ENCODE results near the gene FIBCD1. TPM values are rescaled to one million over a fixed set of nuclear protein-coding genes. Genes with fewer than 3 reads are reported as not detected.
A peak's percentile ranks its signal among the peaks of the same experiment; 100 is the strongest.

Gene FIBCD1
- total and polyA plus RNA-seq, 2 of the 8 experiments (the other 6 are each of a cell fraction or from before 2014, with no cell fraction given), result 6.1 to 8.8 TPM

DNA sequence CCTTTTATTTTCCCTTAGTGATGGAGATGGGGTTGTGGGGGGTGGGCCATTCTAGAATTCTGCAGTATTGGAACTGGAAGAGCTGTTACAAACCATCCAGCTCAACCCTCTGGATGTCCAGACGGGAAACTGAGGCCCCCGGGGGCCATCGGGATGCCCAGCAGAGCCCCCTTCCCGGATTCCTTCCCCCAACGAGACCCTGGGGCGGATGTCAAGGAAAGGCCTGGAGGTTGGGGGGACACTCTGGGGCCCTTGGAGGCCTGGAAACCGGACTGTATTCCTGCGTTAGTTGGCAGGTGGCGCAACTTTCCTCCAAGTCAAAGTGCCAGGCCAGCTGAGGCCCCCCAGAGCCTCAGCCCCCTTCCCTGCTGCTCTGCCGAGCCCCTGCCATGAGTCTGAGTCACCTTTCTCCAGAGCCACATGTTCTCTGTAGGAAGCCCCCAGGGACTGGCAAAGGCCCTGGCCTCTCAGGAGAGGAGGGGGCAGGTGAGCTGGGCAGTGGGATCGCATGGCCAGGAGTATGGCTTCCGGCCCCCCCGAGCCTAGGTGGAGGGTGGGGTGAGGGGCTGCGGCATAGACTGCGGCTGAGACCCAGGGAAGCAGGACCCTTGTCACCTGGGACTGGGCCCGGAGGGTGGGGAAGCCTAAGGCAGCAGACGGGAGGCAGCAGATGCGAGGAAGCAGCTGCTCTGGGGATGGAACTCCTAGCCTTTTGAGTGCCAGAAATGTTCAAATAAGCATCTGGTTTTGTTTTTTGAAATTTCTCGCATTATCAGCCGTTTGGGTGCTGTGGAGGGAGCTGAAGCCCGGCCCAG is 17.8 kb upstream of the FIBCD1 start:
- no peaks in the 10 kb centered on the region for H3K79me2 ChIP-seq (ENCODE audit: control insufficient read depth in 1 of 2, insufficient read depth in 2 of 2, low read length in 2 of 2)
- H3K4ac ChIP-seq (replicated peaks; ENCODE audit: insufficient read length, low read depth, low read length), result no peak overlapping the region
- H2AFZ ChIP-seq (ENCODE audit: low read length), result no peak overlapping the region
- no peak overlapping the region for H3K4me3 ChIP-seq (ENCODE audit: extremely low read depth in 1 of 4, insufficient read depth in 2 of 4, low read depth in 3 of 4, low read length in 4 of 4)
- no peak overlapping the region for H3K56ac ChIP-seq (replicated peaks; ENCODE audit: insufficient read length, low read depth, low read length)
- no peak overlapping the region for H4K5ac ChIP-seq (ENCODE audit: insufficient read length, low read depth, low read length)
- H2BK120ac ChIP-seq (replicated peaks; ENCODE audit: low read depth, low read length), result no peak overlapping the region
- H3K9me3 ChIP-seq (ENCODE audit: insufficient read depth in 2 of 2, low read depth in 1 of 2, low read length in 1 of 2), result peaks cover 4 to 5% of the 10 kb centered on the region in 2 experiments; a peak in 2 of 4 replicates
- H3K23ac ChIP-seq (ENCODE audit: insufficient read length), result no peak overlapping the region
- FAIRE-seq (no peak), DNase-seq (ENCODE audit: low read depth in 1 of 2, low spot score in 2 of 2) (no peak)
- H3K27ac ChIP-seq (ENCODE audit: low read depth, low read length), result no peak overlapping the region
- POLR2A ChIA-PET (ENCODE audit: partially characterized antibody), result interaction anchor here (1.2 kb wide), 1 partner anchor 144 kb away, joined by 3 read pairs; no protein-coding TSS in a partner anchor
- H3K36me3 ChIP-seq (ENCODE audit: control insufficient read depth in 2 of 4, insufficient read depth in 4 of 4, low read length in 3 of 4), result no peaks in the 10 kb centered on the region
- no peak overlapping the region for H3K4me2 ChIP-seq (ENCODE audit: insufficient read depth in 1 of 2, low read depth in 2 of 2, low read length in 2 of 2)
- H3K14ac ChIP-seq (ENCODE audit: insufficient read length), result no peak overlapping the region
- H2AK5ac ChIP-seq (ENCODE audit: low read depth, low read length), result no peak overlapping the region
- 85% methylated on average over 18 of the region's 21 CpGs; no CpG with 5 or more reads in 1 of the 2 experiments for WGBS, 2 experiments (ENCODE audit: extremely low coverage in 1 of 2, insufficient coverage in 1 of 2, insufficient read length in 1 of 2, insufficient replicate concordance in 2 of 2, low coverage in 1 of 2, low lambda C conversion rate in 2 of 2, missing lambda C conversion rate in 1 of 2)
- H4K91ac ChIP-seq (replicated peaks; ENCODE audit: insufficient read length, low read length), result no peak overlapping the region
- CTCF ChIA-PET (ENCODE audit: partially characterized antibody), result interaction anchor here (0.6 to 2.3 kb wide), 15 partner anchors 16 to 93 kb away, joined by 3 to 8 read pairs (median 3); no protein-coding TSS in a partner anchor
- H3K23me2 ChIP-seq (ENCODE audit: low read depth, low read length), result peaks cover 13% of the 10 kb centered on the region; the same call in 1 of the 2 replicates
- H4K8ac ChIP-seq (ENCODE audit: extremely low read depth, insufficient read depth, low read length), result peak overlapping the region; percentile 41; the same call in 1 of the 2 replicates
- no peak overlapping the region for H2BK15ac ChIP-seq (ENCODE audit: low read length)
- no peak overlapping the region for H2BK20ac ChIP-seq (ENCODE audit: low read length)
- peaks cover 0 to 2% (median 0%) of the 10 kb centered on the region in 4 experiments; a peak in 1 of 7 replicates for H3K4me1 ChIP-seq (replicated peaks in 1 of 4; ENCODE audit: control insufficient read depth in 3 of 4, insufficient read depth in 4 of 4, low read length in 3 of 4)
- no peak overlapping the region for H2BK5ac ChIP-seq (ENCODE audit: low read depth, low read length)
- H3K27me3 ChIP-seq (replicated peaks in 1 of 4; ENCODE audit: control insufficient read depth in 3 of 4, extremely low read depth in 1 of 4, insufficient read depth in 3 of 4, low read length in 3 of 4), result no peaks in the 10 kb centered on the region
- no peak overlapping the region for H2BK12ac ChIP-seq (ENCODE audit: low read depth, low read length)
- H3K18ac ChIP-seq (ENCODE audit: extremely low read depth, low read length), result no peak overlapping the region
- no peaks in the 10 kb centered on the region for H3K79me1 ChIP-seq (ENCODE audit: low read depth, low read length)
- peaks cover 0 to 6% of the 10 kb centered on the region in 2 experiments for H4K20me1 ChIP-seq (replicated peaks in 1 of 2; ENCODE audit: control insufficient read depth in 1 of 2, insufficient read depth in 2 of 2, low read length in 2 of 2)
- no peak overlapping the region for H3K9ac ChIP-seq (replicated peaks in 1 of 4; ENCODE audit: extremely low read depth in 1 of 4, low read depth in 3 of 4, low read length in 3 of 4)
- TF ChIP-seq CHD1 (IDR thresholded peaks at IDR 0.05; ENCODE audit: low read depth, low read length) (no peak), SUZ12 (IDR thresholded peaks at IDR 0.05; ENCODE audit: low read length) (no peak), TAF1 (IDR thresholded peaks at IDR 0.05; ENCODE audit: low read depth, low read length) (no peak), SIN3A (conservative IDR thresholded peaks at IDR 0.05 in 1 of 2, IDR thresholded peaks at IDR 0.05 in 1 of 2; ENCODE audit: low read depth in 1 of 2, low read length in 2 of 2) (no peak), EGR1 (IDR thresholded peaks at IDR 0.05; ENCODE audit: borderline replicate concordance, low read depth, low read length) (no peak), HDAC6 (IDR thresholded peaks at IDR 0.05; ENCODE audit: low read depth, low read length) (no peak), SP4 (IDR thresholded peaks at IDR 0.05; ENCODE audit: low read length) (no peak)
- TF ChIP-seq, protein P1, sequence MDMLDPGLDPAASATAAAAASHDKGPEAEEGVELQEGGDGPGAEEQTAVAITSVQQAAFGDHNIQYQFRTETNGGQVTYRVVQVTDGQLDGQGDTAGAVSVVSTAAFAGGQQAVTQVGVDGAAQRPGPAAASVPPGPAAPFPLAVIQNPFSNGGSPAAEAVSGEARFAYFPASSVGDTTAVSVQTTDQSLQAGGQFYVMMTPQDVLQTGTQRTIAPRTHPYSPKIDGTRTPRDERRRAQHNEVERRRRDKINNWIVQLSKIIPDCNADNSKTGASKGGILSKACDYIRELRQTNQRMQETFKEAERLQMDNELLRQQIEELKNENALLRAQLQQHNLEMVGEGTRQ (IDR thresholded peaks at IDR 0.05; ENCODE audit: low read length), result no peak
- TF ChIP-seq, protein P2, sequence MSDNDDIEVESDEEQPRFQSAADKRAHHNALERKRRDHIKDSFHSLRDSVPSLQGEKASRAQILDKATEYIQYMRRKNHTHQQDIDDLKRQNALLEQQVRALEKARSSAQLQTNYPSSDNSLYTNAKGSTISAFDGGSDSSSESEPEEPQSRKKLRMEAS (IDR thresholded peaks at IDR 0.05), result no peak
